K562 (cell line): ENCODE data around the gene CLEC3A. TPM values are rescaled to one million over a fixed set of nuclear protein-coding genes. Genes with fewer than 3 reads are reported as not detected.

Experiments used
- ATAC-seq: fragments of 200-7000 bp; cut with Tn5 transposase; 3 replicates; pipeline ENCODE4 v1.9.1; 2020; ENCODE audit warnings: moderate library complexity
- BruUV-seq: library from RNA; stranded (reverse); fragments of 400-500 nt; replicated peaks from 2 replicates; lab custom pipeline; 2021; lab: Mats Ljungman, UMichigan
- CTCF ChIA-PET: fragments of 300-600 bp; formaldehyde crosslinking; extraction: SDS; loops from one replicate; lab custom pipeline; 2021; ENCODE audit warnings: low intra/inter-chr PET ratio; lab: Yijun Ruan, JAX
- POLR2A ChIA-PET: fragments of 300-600, 350-650 bp; sonication (Branson Sonifier 250); formaldehyde crosslinking; extraction: SDS; loops from one replicate; lab custom pipeline; 2021; ENCODE audit warnings: antibody characterized with exemption, inconsistent platforms; lab: Yijun Ruan, JAX
- DNase-seq, 4 experiments: peaks; one replicate each; pipeline versions ENCODE4 v3.0.0 to v3.0.0-alpha.2; 2011 to 2018; ENCODE audit warnings: low spot score in 3 of 4, mixed read lengths in 3 of 4; ENCODE audit errors: extremely low read depth in 1 of 4
- FAIRE-seq: peaks from 2 replicates; lab custom pipeline; 2011; peaks lifted over from hg19 to GRCh38; lab: Jason Lieb, UNC
- H2AFZ ChIP-seq: 2 replicates; pipeline ENCODE4 v1.6.0; 2011; ENCODE audit warnings: low read depth, low read length, control low read depth, inconsistent platforms
- H3K27ac ChIP-seq: fragments of 200-600 bp; 3 replicates; pipeline ENCODE4 v1.8.0; 2011; ENCODE audit warnings: low read depth, mild to moderate bottlenecking, control low read depth, inconsistent platforms, low read length, moderate library complexity, mixed read lengths; ENCODE audit errors: extremely low read depth
- H3K27me3 ChIP-seq, 2 experiments: fragments of 300-600 bp in 1 of 2; 2 replicates in 1 of 2; 3 replicates in 1 of 2; pipeline versions ENCODE4 v1.6.0 to v1.8.0; 2011; ENCODE audit warnings: inconsistent platforms in 2 of 2, low read length in 2 of 2, mild to moderate bottlenecking in 1 of 2, mixed read lengths in 1 of 2, moderate library complexity in 1 of 2; ENCODE audit not compliant: control insufficient read depth in 2 of 2, insufficient read depth in 2 of 2
- H3K36me3 ChIP-seq: fragments of 300-600 bp; 3 replicates; pipeline ENCODE4 v1.8.0; 2011; ENCODE audit warnings: mild to moderate bottlenecking, low read length, inconsistent platforms; ENCODE audit not compliant: control insufficient read depth, insufficient read depth
- H3K4me1 ChIP-seq, 2 experiments: fragments of 200-600 bp in 1 of 2; replicated peaks in 1 of 2; 2 replicates in 1 of 2; 3 replicates in 1 of 2; pipeline versions ENCODE4 v1.5.1 to v1.8.0; 2011; ENCODE audit warnings: inconsistent platforms in 2 of 2, low read length in 2 of 2, mild to moderate bottlenecking in 1 of 2, mixed read lengths in 1 of 2, moderate library complexity in 1 of 2; ENCODE audit not compliant: control insufficient read depth in 2 of 2, insufficient read depth in 2 of 2
- H3K4me2 ChIP-seq: 2 replicates; pipeline ENCODE4 v1.6.1; 2011; ENCODE audit warnings: low read length, control low read depth, inconsistent platforms, mixed read lengths; ENCODE audit not compliant: insufficient read depth
- H3K4me3 ChIP-seq: fragments of 200-600 bp; sonication (generic), shearing (Covaris generic); 2 replicates; pipeline ENCODE4 v1.5.1; 2016; ENCODE audit warnings: control low read depth, inconsistent platforms
- H3K79me2 ChIP-seq: fragments of 200-600 bp; 3 replicates; pipeline ENCODE4 v1.8.0; 2011; ENCODE audit warnings: low read length, inconsistent platforms; ENCODE audit not compliant: control insufficient read depth, insufficient read depth
- H3K9ac ChIP-seq, 2 experiments: 2 replicates each; pipeline versions ENCODE4 v1.6.0 to v1.6.1; 2011; ENCODE audit warnings: low read depth in 2 of 2, low read length in 2 of 2, control low read depth in 1 of 2, inconsistent platforms in 1 of 2, mild to moderate bottlenecking in 1 of 2, mixed read lengths in 1 of 2; ENCODE audit not compliant: insufficient read depth in 1 of 2
- H3K9me1 ChIP-seq: one replicate; pipeline ENCODE4 v1.6.0; 2011; ENCODE audit warnings: inconsistent platforms, mild to moderate bottlenecking, low read length, moderate library complexity; ENCODE audit not compliant: control insufficient read depth, insufficient read depth
- H3K9me3 ChIP-seq: replicated peaks from 2 replicates; pipeline ENCODE4 v1.5.1; 2011; ENCODE audit warnings: low read depth, low read length, inconsistent platforms; ENCODE audit not compliant: control insufficient read depth, insufficient read depth
- H4K20me1 ChIP-seq: replicated peaks from 2 replicates; pipeline ENCODE4 v1.6.1; 2011; ENCODE audit warnings: low read length, inconsistent platforms, mixed read lengths; ENCODE audit not compliant: control insufficient read depth, insufficient read depth
- ATF1 ChIP-seq, 2 experiments: fragments of 450-650 bp in 1 of 2; IDR thresholded peaks; 2 replicates each; pipeline ENCODE4 v1.6.1; 2016; ENCODE audit warnings: missing compliant biosample characterization in 1 of 2, missing genetic modification characterization in 1 of 2
- ETV5 ChIP-seq: sonication (generic); formaldehyde crosslinking; IDR thresholded peaks from 2 replicates; pipeline ENCODE4 v1.4.0; 2020; ENCODE audit warnings: low read depth, mild to moderate bottlenecking, missing genetic modification reagents
- JUND ChIP-seq, 2 experiments: IDR thresholded peaks; 2 replicates in 1 of 2; 3 replicates in 1 of 2; pipeline ENCODE4 v1.6.1; 2011; ENCODE audit warnings: borderline replicate concordance in 2 of 2, low read depth in 2 of 2, low read length in 2 of 2, improper control_type of control experiment in 1 of 2, missing biosample characterization in 1 of 2, missing genetic modification characterization in 1 of 2, missing genetic modification reagents in 1 of 2
- KDM5B ChIP-seq: fragments of 200-600 bp; sonication (generic); IDR thresholded peaks from 2 replicates; pipeline ENCODE4 v1.6.1; 2012; ENCODE audit warnings: low read depth, mild to moderate bottlenecking, moderate library complexity, low read length, control low read depth, inconsistent platforms; ENCODE audit not compliant: insufficient replicate concordance
- PHB2 ChIP-seq: fragments of 450-650 bp; IDR thresholded peaks from 2 replicates; pipeline ENCODE4 v1.6.1; 2017; ENCODE audit warnings: low read depth
- POLR3A ChIP-seq: IDR thresholded peaks from 2 replicates; pipeline ENCODE4 v1.6.1; 2011; ENCODE audit warnings: borderline replicate concordance, mild to moderate bottlenecking, moderate library complexity; ENCODE audit not compliant: insufficient read length, insufficient read depth; ENCODE audit errors: extremely low read depth
- THRB ChIP-seq: fragments of 450-650 bp; formaldehyde crosslinking; conservative IDR thresholded peaks from 2 replicates; pipeline ENCODE4 v1.4.0; 2022; ENCODE audit warnings: mild to moderate bottlenecking, missing genetic modification characterization
- ZBTB40 ChIP-seq, 2 experiments: fragments of 450-650 bp in 1 of 2; sonication (generic) in 1 of 2; formaldehyde crosslinking in 1 of 2; IDR thresholded peaks; 2 replicates each; pipeline versions ENCODE4 v1.7.1 to v1.9.0; 2016 to 2022; ENCODE audit warnings: inconsistent platforms in 1 of 2, mild to moderate bottlenecking in 1 of 2, missing genetic modification reagents in 1 of 2
- WGBS: fragments of 100-300 bp; shearing (Covaris generic); methylation state at CpG from one replicate; pipeline ENCODE4 v1.1.6; 2016; ENCODE audit warnings: low coverage, mixed read lengths; ENCODE audit not compliant: insufficient coverage; ENCODE audit errors: missing lambda C conversion rate; 5-methylcytosine and 5-hydroxymethylcytosine counted together
- in situ Hi-C: fragments of 300-500 bp; cut with MboI; formaldehyde crosslinking; loops from 4 replicates; pipeline ENCODE4 v1.15.0; 2018; ENCODE audit warnings: inconsistent platforms, mixed read lengths
- intact Hi-C: fragments of 100-400 bp; cut with micrococcal nuclease; formaldehyde crosslinking; loops from 2 replicates; pipeline ENCODE4 v1.14.2; 2022
- polyA plus RNA-seq, 8 experiments: library from polyadenylated mRNA; depleted of rRNA in 4 of 8; stranded (reverse) in 5 of 8; unstranded in 3 of 8; fragments of >200 nt; fragmentation: Nextera tagmentation in 2 of 8; fragmentation: Illumina TruSeq in 1 of 8; extraction: Ambion mirVana in 2 of 8; extraction: Trizol in 1 of 8; gene quantifications; 2 replicates each; pipeline versions ENCODE4 v1.2.1 to v1.2.3, GENCODE V29; 2011 to 2014; ENCODE audit warnings: inconsistent platforms in 1 of 8, missing spikeins in 1 of 8
- total RNA-seq, 7 experiments: library from RNA; depleted of rRNA in 6 of 7; stranded (reverse); fragments of >200 nt in 6 of 7; fragmentation: Illumina TruSeq in 2 of 7; extraction: Trizol in 2 of 7; gene quantifications; 2 replicates each; pipeline versions ENCODE4 v1.2.1 to v1.2.3, GENCODE V29; 2011 to 2021; ENCODE audit warnings: low replicate concordance in 1 of 7

Gene CLEC3A
- total and polyA plus RNA-seq, 9 of the 15 experiments (the other 6 are each of a cell fraction or from before 2014, with no cell fraction given) = not detected

- FAIRE-seq = no peak
- Histone ChIP-seq H3K36me3 (no peaks in the 10 kb centered on the region), H3K4me3 (no peak overlapping the region), H2AFZ (no peak overlapping the region), H4K20me1 (no peaks in the 10 kb centered on the region), H3K79me2 (no peaks in the 10 kb centered on the region), H3K27me3 (no peaks in the 10 kb centered on the region; a peak in 2 of 5 replicates), H3K4me2 (no peak overlapping the region), H3K4me1 (no peaks in the 10 kb centered on the region), H3K27ac (no peak overlapping the region), H3K9me1 (no peaks in the 10 kb centered on the region), H3K9me3 (no peaks in the 10 kb centered on the region), H3K9ac (no peak overlapping the region)
- in situ Hi-C loops (no loop called here), intact Hi-C loops (no loop called here)
- POLR2A ChIA-PET = no interaction called here
- no peak for DNase-seq
- whole genome bisulfite sequencing = 0% methylated on average over 2 of the region's 2 CpGs
- no peak for TF ChIP-seq ATF1 (CRISPR knock-in tag; IDR thresholded peaks at IDR 0.05)
- no peak for TF ChIP-seq ATF1 (tag; IDR thresholded peaks at IDR 0.05)
- no peak for TF ChIP-seq ZBTB40 (IDR thresholded peaks at IDR 0.05)
- TF ChIP-seq ZBTB40 (CRISPR knock-in tag; IDR thresholded peaks at IDR 0.05) = no peak
- no peak for TF ChIP-seq ETV5 (CRISPR knock-in tag)
- TF ChIP-seq JUND (IDR thresholded peaks at IDR 0.05; ENCODE audit: borderline replicate concordance, low read depth, low read length) = no peak
- no peak for TF ChIP-seq JUND (tag; IDR thresholded peaks at IDR 0.05; ENCODE audit: borderline replicate concordance, low read depth, low read length)
- no peak for TF ChIP-seq KDM5B
- no peak for TF ChIP-seq POLR3A
- no peak for TF ChIP-seq PHB2
- TF ChIP-seq THRB (CRISPR knock-in tag) = no peak
- BruUV-seq = no TSS peak
- ATAC-seq = no peak
- CTCF ChIA-PET = no interaction called here
Observed at GRCh38 chr16:78034530-78034929, 12.2 kb downstream of the CLEC3A start.
